Ishikawa (cell line): ENCODE results near the gene ADARB1.

ENCODE experiments used
- CEBPB ChIP-seq: IDR thresholded peaks from 2 replicates; pipeline ENCODE4 v1.6.1; 2012
- TCF12 ChIP-seq: IDR thresholded peaks from 2 replicates; pipeline ENCODE4 v1.6.1; 2012; ENCODE audit warnings: low read depth
- YY1 ChIP-seq: IDR thresholded peaks from 2 replicates; pipeline ENCODE4 v1.6.1; 2012; ENCODE audit warnings: low read depth
- ZBTB7A ChIP-seq: IDR thresholded peaks from 2 replicates; pipeline ENCODE4 v1.6.1; 2012; ENCODE audit warnings: low read depth
- TF ChIP-seq, protein P1 (sequence below): IDR thresholded peaks from 2 replicates; pipeline ENCODE4 v1.6.1; 2012; ENCODE audit warnings: low read depth, mild to moderate bottlenecking

DNA sequence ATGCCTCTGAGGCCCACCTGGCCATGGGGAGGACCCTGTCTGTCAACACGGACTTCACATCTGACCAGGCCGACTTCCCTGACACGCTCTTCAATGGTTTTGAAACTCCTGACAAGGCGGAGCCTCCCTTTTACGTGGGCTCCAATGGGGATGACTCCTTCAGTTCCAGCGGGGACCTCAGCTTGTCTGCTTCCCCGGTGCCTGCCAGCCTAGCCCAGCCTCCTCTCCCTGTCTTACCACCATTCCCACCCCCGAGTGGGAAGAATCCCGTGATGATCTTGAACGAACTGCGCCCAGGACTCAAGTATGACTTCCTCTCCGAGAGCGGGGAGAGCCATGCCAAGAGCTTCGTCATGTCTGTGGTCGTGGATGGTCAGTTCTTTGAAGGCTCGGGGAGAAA lies 101.8 kb downstream of the ADARB1 start:
- TF ChIP-seq, protein P1, sequence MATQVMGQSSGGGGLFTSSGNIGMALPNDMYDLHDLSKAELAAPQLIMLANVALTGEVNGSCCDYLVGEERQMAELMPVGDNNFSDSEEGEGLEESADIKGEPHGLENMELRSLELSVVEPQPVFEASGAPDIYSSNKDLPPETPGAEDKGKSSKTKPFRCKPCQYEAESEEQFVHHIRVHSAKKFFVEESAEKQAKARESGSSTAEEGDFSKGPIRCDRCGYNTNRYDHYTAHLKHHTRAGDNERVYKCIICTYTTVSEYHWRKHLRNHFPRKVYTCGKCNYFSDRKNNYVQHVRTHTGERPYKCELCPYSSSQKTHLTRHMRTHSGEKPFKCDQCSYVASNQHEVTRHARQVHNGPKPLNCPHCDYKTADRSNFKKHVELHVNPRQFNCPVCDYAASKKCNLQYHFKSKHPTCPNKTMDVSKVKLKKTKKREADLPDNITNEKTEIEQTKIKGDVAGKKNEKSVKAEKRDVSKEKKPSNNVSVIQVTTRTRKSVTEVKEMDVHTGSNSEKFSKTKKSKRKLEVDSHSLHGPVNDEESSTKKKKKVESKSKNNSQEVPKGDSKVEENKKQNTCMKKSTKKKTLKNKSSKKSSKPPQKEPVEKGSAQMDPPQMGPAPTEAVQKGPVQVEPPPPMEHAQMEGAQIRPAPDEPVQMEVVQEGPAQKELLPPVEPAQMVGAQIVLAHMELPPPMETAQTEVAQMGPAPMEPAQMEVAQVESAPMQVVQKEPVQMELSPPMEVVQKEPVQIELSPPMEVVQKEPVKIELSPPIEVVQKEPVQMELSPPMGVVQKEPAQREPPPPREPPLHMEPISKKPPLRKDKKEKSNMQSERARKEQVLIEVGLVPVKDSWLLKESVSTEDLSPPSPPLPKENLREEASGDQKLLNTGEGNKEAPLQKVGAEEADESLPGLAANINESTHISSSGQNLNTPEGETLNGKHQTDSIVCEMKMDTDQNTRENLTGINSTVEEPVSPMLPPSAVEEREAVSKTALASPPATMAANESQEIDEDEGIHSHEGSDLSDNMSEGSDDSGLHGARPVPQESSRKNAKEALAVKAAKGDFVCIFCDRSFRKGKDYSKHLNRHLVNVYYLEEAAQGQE = no peak
- TF ChIP-seq CEBPB = no peak
- no peak for TF ChIP-seq YY1
- no peak for TF ChIP-seq TCF12
- no peak for TF ChIP-seq ZBTB7A
